HG02798 (cell line): ENCODE measurements around the gene FRYL.

ENCODE experiments used
- ATAC-seq: cut with Tn5 transposase; IDR thresholded peaks from one replicate; pipeline ENCODE4 v1.9.1; 2021; ENCODE audit warnings: mild to moderate bottlenecking; ENCODE audit not compliant: unreplicated experiment, poor library complexity

FRYL gene

GRCh38 chr4:48635310-48635709 is 144.8 kb downstream of the FRYL start:
- ATAC-seq: no peak

GRCh38 chr4:48634688-48635308 is 145.3 kb downstream of the FRYL start:
- no peak for ATAC-seq

GRCh38 chr4:48633657-48634056 is 146.4 kb downstream of the FRYL start:
- ATAC-seq: no peak

DNA sequence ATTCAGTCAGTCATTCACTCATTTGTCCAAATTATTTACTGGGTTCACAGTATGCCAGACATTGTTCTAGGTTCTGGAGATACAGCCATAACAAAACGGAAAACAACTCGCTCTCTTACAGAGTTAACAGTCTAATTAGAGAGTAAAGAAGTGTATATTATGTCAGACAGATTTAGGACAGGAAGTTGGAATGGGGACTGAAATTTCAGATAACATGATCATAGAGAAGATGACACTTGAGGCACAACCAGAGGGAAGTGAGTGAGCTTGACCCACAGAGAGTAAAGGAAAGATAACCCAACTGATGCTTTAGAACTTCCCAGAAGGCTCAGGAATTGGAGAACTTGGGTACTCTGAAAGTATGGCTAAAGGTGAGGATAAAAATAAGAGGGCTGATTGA is 150.6 kb downstream of the FRYL start:
- ATAC-seq: no peak

GRCh38 chr4:48623182-48623780 is 156.8 kb downstream of the FRYL start:
- no peak for ATAC-seq

DNA sequence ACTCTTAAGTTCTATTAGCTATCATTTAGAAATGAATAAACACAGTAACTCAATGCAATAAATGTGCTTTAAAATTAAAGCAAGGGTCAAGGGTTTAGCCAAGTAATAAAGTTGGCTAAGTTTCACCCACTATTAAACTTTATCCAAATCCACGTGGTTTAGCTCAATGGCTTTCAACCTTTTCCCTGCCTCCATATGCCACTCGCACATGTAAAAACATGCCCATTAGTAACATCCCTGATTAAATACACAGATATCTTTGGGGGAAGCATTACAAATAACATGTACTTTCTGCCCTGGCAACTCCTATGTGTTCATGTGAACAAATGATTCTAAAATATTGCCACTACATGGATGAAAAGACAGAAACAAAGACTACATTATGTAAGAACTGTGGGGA is 159.2 kb downstream of the FRYL start:
- ATAC-seq: no peak

GRCh38 chr4:48620093-48620492 is 160.0 kb downstream of the FRYL start:
- ATAC-seq: no peak

DNA sequence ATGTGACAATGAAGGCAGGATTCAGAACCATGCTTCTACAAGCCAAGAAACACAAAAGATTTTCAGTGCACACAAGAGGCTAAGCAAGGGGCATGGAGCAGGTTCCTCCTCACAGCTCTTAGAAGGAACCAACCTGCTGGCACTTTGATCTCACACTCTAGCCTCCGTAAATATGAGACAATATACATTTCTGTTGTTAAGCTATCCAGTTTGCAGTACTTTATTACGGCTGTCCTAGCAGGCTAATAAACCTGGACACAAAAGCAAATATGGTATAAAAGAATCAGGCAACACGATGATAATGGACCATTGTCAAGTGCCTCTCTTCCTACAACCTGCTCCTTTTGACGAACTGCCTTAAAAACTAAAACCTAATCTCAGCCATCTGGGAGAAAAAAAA is 175.6 kb downstream of the FRYL start:
- ATAC-seq: no peak

DNA sequence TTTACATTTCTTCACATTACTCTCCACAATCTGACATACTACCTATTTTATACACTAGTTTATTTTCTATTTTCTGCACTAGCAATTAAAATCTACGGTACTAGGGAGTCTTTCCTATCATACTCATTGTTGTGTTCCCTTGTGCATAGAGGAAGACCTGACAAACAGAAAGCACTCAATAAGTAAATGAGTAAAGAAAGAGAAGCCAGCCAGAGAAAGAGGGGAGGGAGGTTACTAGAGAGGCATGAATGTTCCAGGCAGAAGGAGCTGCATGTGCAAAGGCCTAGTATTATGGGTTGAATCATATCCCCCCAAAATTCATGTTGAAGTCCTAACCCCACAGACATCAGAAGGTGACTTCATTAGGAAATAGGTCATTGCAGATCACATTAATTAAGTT is 176.0 kb downstream of the FRYL start:
- no peak for ATAC-seq

DNA sequence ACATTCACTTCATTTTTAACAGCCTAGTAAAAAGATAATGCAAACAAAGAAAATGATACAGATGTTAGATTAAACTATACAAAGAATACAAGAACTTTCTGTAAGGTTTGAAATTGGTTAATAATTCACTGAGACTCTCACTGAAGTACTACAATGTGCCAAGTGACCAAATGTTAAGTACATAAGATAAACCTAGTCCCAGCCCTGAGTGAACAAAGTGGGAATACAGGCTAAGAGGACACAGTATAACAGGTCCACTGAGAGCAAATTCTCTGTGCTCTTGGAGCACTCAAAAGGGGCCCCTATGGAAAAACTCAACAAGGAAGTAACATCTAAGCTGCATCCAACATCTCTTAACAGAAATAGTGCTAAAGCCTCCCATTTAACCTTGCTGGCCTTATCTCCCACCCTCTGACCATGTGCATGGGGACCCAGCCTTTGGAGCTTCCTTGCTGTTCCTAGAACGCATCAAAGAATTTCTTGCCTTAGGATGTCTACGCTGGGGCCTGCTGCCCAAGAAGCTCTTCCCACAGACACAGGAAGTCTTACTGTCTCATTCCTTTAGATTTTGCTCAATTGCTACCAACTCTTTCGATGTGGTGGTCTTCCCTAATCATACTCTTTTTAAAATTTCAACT is 176.6 kb downstream of the FRYL start:
- ATAC-seq: no peak

GRCh38 chr4:48602763-48603162 is 177.3 kb downstream of the FRYL start:
- ATAC-seq: no peak

- ATAC-seq: no peak
These were observed 177.9 kb downstream of the FRYL start for GRCh38 chr4:48602222-48602621.

- ATAC-seq: no peak
These were observed 183.7 kb downstream of the FRYL start for GRCh38 chr4:48596336-48596735.

- ATAC-seq: no peak
These were observed 185.9 kb downstream of the FRYL start for GRCh38 chr4:48594180-48594579.

DNA sequence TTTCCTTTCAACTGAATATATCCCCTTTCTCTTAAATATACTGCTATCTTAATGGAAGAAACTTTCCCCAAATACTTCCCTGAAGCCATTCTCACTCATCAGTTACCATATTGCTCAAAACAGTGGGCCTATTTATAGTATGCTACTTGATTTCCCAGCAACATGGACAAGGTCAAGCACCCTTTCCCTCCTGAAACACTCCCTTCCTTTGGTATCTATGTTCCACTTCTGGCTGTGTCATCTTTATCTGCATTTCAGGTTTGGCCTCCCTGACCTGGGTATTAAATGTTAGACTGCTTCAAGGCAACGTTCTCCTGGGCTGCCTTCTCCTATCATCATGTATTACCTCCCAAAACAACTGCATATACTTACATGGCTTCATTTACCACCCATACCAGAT is 188.7 kb downstream of the FRYL start:
- no peak for ATAC-seq

GRCh38 chr4:48590884-48591283 is 189.2 kb downstream of the FRYL start:
- ATAC-seq: no peak

DNA sequence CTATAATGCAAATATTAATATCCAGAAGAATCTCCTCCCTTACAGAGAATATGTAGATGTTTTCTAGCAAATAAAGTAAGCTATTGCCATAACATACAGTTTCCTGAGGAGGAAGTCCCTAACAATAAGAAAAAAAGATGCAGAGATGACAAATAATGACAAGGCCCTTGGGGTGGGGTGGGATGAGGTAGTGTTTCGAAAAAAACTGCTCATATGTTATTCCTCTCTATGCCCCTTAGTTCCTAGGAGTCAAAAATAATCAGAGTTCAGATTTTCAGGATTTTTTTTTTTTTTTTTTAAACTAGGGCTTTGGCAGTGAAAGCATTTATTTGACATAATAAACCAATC is 191.0 kb downstream of the FRYL start:
- ATAC-seq: no peak

DNA sequence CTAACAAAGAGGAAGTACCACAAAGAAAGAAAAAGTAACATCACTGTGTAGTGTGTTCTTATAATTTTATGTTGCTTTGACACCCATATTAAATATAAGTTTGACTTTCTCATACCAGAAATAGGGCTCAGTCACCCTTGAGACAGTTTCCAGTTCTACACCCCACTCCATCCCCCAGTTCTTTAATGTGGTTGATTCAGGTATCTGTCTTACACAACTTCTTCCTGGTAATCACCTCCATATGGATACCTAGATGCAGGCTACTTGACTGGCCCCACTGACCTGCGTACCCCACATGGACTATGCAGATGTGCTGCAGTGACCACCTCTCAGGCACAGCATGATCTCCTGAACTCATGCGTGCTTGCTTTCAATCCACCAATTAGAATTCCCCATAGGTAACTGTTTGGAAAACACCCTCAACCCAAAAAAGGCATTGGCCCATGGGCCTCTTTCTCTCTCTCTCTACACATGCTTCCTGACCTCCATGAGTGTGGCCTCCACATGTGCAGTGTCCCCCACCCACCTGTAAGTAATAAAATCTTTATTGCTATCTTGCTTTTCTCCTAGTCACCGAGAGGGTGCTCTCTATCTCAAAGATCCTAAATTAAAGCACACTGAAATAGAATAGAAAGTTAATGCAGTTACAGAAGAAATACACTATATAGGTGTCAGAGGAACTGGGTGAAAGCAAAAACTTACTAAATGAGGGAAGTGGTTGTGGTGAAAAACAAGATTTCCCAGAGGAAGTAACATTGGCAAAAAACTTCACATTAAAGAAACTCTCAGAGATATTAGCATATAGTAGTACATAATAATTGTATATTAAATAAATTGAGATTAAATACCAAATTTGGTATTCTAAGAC is 191.6 kb downstream of the FRYL start:
- no peak for ATAC-seq

GRCh38 chr4:48585401-48585800 is 194.7 kb downstream of the FRYL start:
- no peak for ATAC-seq

DNA sequence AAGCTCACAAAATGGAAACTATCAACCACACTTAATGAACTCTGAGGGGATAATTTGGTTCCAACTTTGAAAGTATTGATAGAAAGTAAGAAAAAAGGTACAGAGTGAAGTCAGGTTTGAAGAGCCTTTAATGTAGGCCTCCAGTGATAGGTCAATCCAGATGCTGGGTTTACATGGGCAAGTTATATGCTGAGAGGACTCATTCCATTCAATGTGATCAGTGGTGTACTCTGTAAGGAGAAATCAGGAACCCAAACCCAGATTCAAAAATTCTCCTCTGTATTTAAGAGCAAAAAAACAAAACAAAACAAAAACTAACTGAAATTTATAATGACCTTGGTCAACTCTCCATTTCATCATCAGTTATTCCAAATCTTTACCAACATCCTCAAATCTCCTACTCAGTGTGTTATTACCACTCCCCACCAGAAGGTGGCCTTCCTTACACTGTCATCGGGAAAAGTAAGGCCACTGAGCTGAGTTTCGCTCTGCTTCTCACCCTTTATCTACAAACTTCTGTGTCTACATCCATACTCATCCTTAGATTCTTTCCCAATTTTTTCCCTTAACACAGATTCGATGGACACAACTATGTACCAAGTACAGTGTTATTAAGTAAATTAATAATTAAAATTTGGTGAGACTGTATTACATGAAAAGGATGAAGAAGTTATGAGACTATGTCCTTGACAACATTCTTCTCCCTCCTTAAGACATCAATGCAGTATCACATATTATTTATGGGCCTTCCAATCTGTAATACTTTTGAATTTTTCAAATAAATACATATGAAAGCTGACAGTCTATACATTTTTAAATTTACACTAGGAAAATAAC is 201.7 kb downstream of the FRYL start:
- peak; percentile 85 for ATAC-seq
